ENCODE results near the gene LMBR1.

The LMBR1 gene

GRCh38 chr7:156861212-156861611 lies 31.8 kb downstream of the LMBR1 start:
- no peak for TF ChIP-seq CREB1 (IDR thresholded peaks at IDR 0.05; ENCODE audit: low read depth)
- no peak for TF ChIP-seq MAX (IDR thresholded peaks at IDR 0.05)
- TF ChIP-seq EGR1 (IDR thresholded peaks at IDR 0.05), result no peak
- TF ChIP-seq CEBPB (IDR thresholded peaks at IDR 0.05), result no peak
- TF ChIP-seq NFIC (IDR thresholded peaks at IDR 0.05), result no peak

GRCh38 chr7:156858523-156858922 lies 34.5 kb downstream of the LMBR1 start:
- no peak for TF ChIP-seq ZBTB7A (IDR thresholded peaks at IDR 0.05; ENCODE audit: low read depth)
- TF ChIP-seq TAF1 (IDR thresholded peaks at IDR 0.05; ENCODE audit: low read depth), result no peak
- TF ChIP-seq NFIC (IDR thresholded peaks at IDR 0.05), result no peak
- TF ChIP-seq, protein P1, sequence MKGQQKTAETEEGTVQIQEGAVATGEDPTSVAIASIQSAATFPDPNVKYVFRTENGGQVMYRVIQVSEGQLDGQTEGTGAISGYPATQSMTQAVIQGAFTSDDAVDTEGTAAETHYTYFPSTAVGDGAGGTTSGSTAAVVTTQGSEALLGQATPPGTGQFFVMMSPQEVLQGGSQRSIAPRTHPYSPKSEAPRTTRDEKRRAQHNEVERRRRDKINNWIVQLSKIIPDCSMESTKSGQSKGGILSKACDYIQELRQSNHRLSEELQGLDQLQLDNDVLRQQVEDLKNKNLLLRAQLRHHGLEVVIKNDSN (IDR thresholded peaks at IDR 0.05), result no peak
- TF ChIP-seq TEAD4 (IDR thresholded peaks at IDR 0.05), result no peak
- no peak for TF ChIP-seq EGR1 (IDR thresholded peaks at IDR 0.05)
- TF ChIP-seq EP300 (IDR thresholded peaks at IDR 0.05; ENCODE audit: borderline replicate concordance), result no peak
- no peak for TF ChIP-seq MAX (IDR thresholded peaks at IDR 0.05)
- no peak for TF ChIP-seq CEBPB (IDR thresholded peaks at IDR 0.05)
- no peak for TF ChIP-seq CREB1 (IDR thresholded peaks at IDR 0.05; ENCODE audit: low read depth)
- TF ChIP-seq RAD21 (IDR thresholded peaks at IDR 0.05; ENCODE audit: low read depth), result no peak
- no peak for TF ChIP-seq FOXM1 (IDR thresholded peaks at IDR 0.05; ENCODE audit: borderline replicate concordance, low read depth)
- TF ChIP-seq TCF12 (IDR thresholded peaks at IDR 0.05; ENCODE audit: low read depth), result no peak
- TF ChIP-seq YY1 (IDR thresholded peaks at IDR 0.05; ENCODE audit: low read depth), result no peak
- no peak for TF ChIP-seq REST (IDR thresholded peaks at IDR 0.05; ENCODE audit: low read depth)

- TF ChIP-seq CEBPB (IDR thresholded peaks at IDR 0.05), result no peak
- TF ChIP-seq MAX (IDR thresholded peaks at IDR 0.05), result no peak
- no peak for TF ChIP-seq TCF12 (IDR thresholded peaks at IDR 0.05; ENCODE audit: low read depth)
- TF ChIP-seq FOXM1 (IDR thresholded peaks at IDR 0.05; ENCODE audit: borderline replicate concordance, low read depth), result no peak
- TF ChIP-seq EGR1 (IDR thresholded peaks at IDR 0.05), result no peak
- TF ChIP-seq REST (IDR thresholded peaks at IDR 0.05; ENCODE audit: low read depth), result no peak
- TF ChIP-seq, protein P1 (IDR thresholded peaks at IDR 0.05), result no peak
- no peak for TF ChIP-seq CREB1 (IDR thresholded peaks at IDR 0.05; ENCODE audit: low read depth)
- TF ChIP-seq YY1 (IDR thresholded peaks at IDR 0.05; ENCODE audit: low read depth), result no peak
- no peak for TF ChIP-seq NFIC (IDR thresholded peaks at IDR 0.05)
- TF ChIP-seq TEAD4 (IDR thresholded peaks at IDR 0.05), result no peak
- no peak for TF ChIP-seq EP300 (IDR thresholded peaks at IDR 0.05; ENCODE audit: borderline replicate concordance)
- no peak for TF ChIP-seq ZBTB7A (IDR thresholded peaks at IDR 0.05; ENCODE audit: low read depth)
- no peak for TF ChIP-seq TAF1 (IDR thresholded peaks at IDR 0.05; ENCODE audit: low read depth)
- TF ChIP-seq RAD21 (IDR thresholded peaks at IDR 0.05; ENCODE audit: low read depth), result no peak
Measured at GRCh38 chr7:156857757-156858156, 35.2 kb downstream of the LMBR1 start.

GRCh38 chr7:156854654-156855053 lies 38.3 kb downstream of the LMBR1 start:
- TF ChIP-seq MAX (IDR thresholded peaks at IDR 0.05), result no peak
- no peak for TF ChIP-seq REST (IDR thresholded peaks at IDR 0.05; ENCODE audit: low read depth)
- no peak for TF ChIP-seq TAF1 (IDR thresholded peaks at IDR 0.05; ENCODE audit: low read depth)
- TF ChIP-seq EP300 (IDR thresholded peaks at IDR 0.05; ENCODE audit: borderline replicate concordance), result no peak
- no peak for TF ChIP-seq ZBTB7A (IDR thresholded peaks at IDR 0.05; ENCODE audit: low read depth)
- no peak for TF ChIP-seq FOXM1 (IDR thresholded peaks at IDR 0.05; ENCODE audit: borderline replicate concordance, low read depth)
- TF ChIP-seq CREB1 (IDR thresholded peaks at IDR 0.05; ENCODE audit: low read depth), result no peak
- TF ChIP-seq EGR1 (IDR thresholded peaks at IDR 0.05), result no peak
- no peak for TF ChIP-seq NFIC (IDR thresholded peaks at IDR 0.05)
- TF ChIP-seq TCF12 (IDR thresholded peaks at IDR 0.05; ENCODE audit: low read depth), result no peak
- no peak for TF ChIP-seq TEAD4 (IDR thresholded peaks at IDR 0.05)
- TF ChIP-seq CEBPB (IDR thresholded peaks at IDR 0.05), result no peak
- TF ChIP-seq, protein P1 (IDR thresholded peaks at IDR 0.05), result no peak
- TF ChIP-seq YY1 (IDR thresholded peaks at IDR 0.05; ENCODE audit: low read depth), result no peak
- TF ChIP-seq RAD21 (IDR thresholded peaks at IDR 0.05; ENCODE audit: low read depth), result no peak
